A549 (cell line): ENCODE data around the gene SMS.

ENCODE experiments used
- EHMT2 ChIP-seq: fragments of 200-600 bp; sonication (generic); IDR thresholded peaks from 2 replicates; pipeline ENCODE4 v1.6.1; 2016; ENCODE audit warnings: antibody characterized with exemption, low read depth, mild to moderate bottlenecking, moderate library complexity
- EP300 ChIP-seq, 2 experiments: fragments of >200 bp; sonication (Bioruptor Twin); formaldehyde crosslinking; IDR thresholded peaks; 2 replicates in 1 of 2; 3 replicates in 1 of 2; pipeline ENCODE4 v1.6.1; 2016 to 2017
- HDAC2 ChIP-seq: fragments of 200-600 bp; sonication (generic); IDR thresholded peaks from 2 replicates; pipeline ENCODE4 v1.6.1; 2016
- POLR2A ChIP-seq: IDR thresholded peaks from 2 replicates; pipeline ENCODE4 v1.6.1; 2012; ENCODE audit warnings: mild to moderate bottlenecking, low read length
- ZC3H11A ChIP-seq: fragments of 450-650 bp; IDR thresholded peaks from 2 replicates; pipeline ENCODE4 v1.6.1; 2014; ENCODE audit warnings: antibody characterized with exemption, mild to moderate bottlenecking
- TF ChIP-seq, protein P1 (sequence below): fragments of >200 bp; sonication (Bioruptor Twin); formaldehyde crosslinking; IDR thresholded peaks from 3 replicates; pipeline ENCODE4 v1.5.1; 2016
- TF ChIP-seq, protein P2 (sequence below): fragments of 150-350 bp; IDR thresholded peaks from 2 replicates; pipeline ENCODE4 v1.6.1; 2014; ENCODE audit warnings: low read depth, mild to moderate bottlenecking, low read length

DNA sequence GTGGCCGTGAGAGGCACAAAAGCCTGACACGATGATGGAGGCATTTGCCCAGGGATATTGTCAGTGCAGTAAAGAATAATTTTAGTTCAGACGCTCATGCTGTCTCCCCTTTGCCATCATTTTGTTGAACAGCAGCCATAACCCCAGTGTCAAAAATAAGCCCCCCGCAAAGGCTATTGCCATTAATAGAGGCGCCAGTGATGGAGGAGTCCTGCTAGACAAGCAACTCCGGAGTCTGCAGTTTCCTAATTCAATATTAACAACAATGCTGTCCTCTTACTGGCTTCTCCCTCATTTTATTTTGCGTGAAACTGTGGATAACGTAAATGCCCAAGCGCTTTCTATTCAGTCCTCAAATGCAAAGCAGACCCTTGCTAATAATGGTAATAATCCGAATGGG, 603 bp upstream of the SMS start:
- TF ChIP-seq, protein P1, sequence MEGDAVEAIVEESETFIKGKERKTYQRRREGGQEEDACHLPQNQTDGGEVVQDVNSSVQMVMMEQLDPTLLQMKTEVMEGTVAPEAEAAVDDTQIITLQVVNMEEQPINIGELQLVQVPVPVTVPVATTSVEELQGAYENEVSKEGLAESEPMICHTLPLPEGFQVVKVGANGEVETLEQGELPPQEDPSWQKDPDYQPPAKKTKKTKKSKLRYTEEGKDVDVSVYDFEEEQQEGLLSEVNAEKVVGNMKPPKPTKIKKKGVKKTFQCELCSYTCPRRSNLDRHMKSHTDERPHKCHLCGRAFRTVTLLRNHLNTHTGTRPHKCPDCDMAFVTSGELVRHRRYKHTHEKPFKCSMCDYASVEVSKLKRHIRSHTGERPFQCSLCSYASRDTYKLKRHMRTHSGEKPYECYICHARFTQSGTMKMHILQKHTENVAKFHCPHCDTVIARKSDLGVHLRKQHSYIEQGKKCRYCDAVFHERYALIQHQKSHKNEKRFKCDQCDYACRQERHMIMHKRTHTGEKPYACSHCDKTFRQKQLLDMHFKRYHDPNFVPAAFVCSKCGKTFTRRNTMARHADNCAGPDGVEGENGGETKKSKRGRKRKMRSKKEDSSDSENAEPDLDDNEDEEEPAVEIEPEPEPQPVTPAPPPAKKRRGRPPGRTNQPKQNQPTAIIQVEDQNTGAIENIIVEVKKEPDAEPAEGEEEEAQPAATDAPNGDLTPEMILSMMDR = no peak
- TF ChIP-seq ZC3H11A (no peak), EHMT2 (no peak), HDAC2 (no peak), EP300 (IDR thresholded peaks at IDR 0.05) (no peak), POLR2A (no peak)
- TF ChIP-seq, protein P2, sequence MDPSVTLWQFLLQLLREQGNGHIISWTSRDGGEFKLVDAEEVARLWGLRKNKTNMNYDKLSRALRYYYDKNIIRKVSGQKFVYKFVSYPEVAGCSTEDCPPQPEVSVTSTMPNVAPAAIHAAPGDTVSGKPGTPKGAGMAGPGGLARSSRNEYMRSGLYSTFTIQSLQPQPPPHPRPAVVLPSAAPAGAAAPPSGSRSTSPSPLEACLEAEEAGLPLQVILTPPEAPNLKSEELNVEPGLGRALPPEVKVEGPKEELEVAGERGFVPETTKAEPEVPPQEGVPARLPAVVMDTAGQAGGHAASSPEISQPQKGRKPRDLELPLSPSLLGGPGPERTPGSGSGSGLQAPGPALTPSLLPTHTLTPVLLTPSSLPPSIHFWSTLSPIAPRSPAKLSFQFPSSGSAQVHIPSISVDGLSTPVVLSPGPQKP = no peak
